ENCODE measurements around the gene ABO. TPM values are rescaled to one million over a fixed set of nuclear protein-coding genes. Genes with fewer than 3 reads are reported as not detected.
"Not testable (repeated sequence)": the region's sequence is repeated elsewhere in the genome, so short reads cannot be mapped to it uniquely, and the experiment has no call there.

ABO gene
- total RNA-seq, 1 donor from 2014 or later: 3.7 TPM

GRCh38 chr9:133294257-133294656 lies 19.3 kb upstream of the ABO start:
- DNase-seq (ENCODE audit: extremely low spot score, unreplicated experiment): no peak
- no peak for TF ChIP-seq CTCF (conservative IDR thresholded peaks at IDR 0.05)
- Mint-ChIP-seq H3K27ac (no peak overlapping the region), H3K4me3 (no peak overlapping the region), H3K36me3 (no peaks in the 10 kb centered on the region), H3K9me3 (peaks cover 5% of the 10 kb centered on the region), H3K4me1 (ENCODE audit: unreplicated experiment) (no peaks in the 10 kb centered on the region), H3K27me3 (peaks cover 24% of the 10 kb centered on the region)

- no peaks in the 10 kb centered on the region for H3K4me1 Mint-ChIP-seq (ENCODE audit: unreplicated experiment)
- no peak overlapping the region for H3K27ac Mint-ChIP-seq
- DNase-seq (ENCODE audit: extremely low spot score, unreplicated experiment): no peak
- H3K9me3 Mint-ChIP-seq: peaks cover 9% of the 10 kb centered on the region
- TF ChIP-seq CTCF (conservative IDR thresholded peaks at IDR 0.05): no peak
- peaks cover 18% of the 10 kb centered on the region for H3K27me3 Mint-ChIP-seq
- H3K4me3 Mint-ChIP-seq: no peak overlapping the region
- no peaks in the 10 kb centered on the region for H3K36me3 Mint-ChIP-seq
Observed at GRCh38 chr9:133290751-133291302, 15.8 kb upstream of the ABO start.

- Mint-ChIP-seq H3K4me3 (no peak overlapping the region), H3K36me3 (no peaks in the 10 kb centered on the region), H3K9me3 (peaks cover 3% of the 10 kb centered on the region), H3K27ac (no peak overlapping the region), H3K27me3 (no peaks in the 10 kb centered on the region), H3K4me1 (ENCODE audit: unreplicated experiment) (no peaks in the 10 kb centered on the region)
- no peak for DNase-seq (ENCODE audit: extremely low spot score, unreplicated experiment)
- TF ChIP-seq CTCF (conservative IDR thresholded peaks at IDR 0.05): no peak
Observed at GRCh38 chr9:133286523-133286922, 11.5 kb upstream of the ABO start.

GRCh38 chr9:133285252-133285775 lies 10.3 kb upstream of the ABO start:
- TF ChIP-seq CTCF (conservative IDR thresholded peaks at IDR 0.05): no peak
- peaks cover 3% of the 10 kb centered on the region for H3K9me3 Mint-ChIP-seq
- peaks cover 3% of the 10 kb centered on the region for H3K27me3 Mint-ChIP-seq
- DNase-seq (ENCODE audit: extremely low spot score, unreplicated experiment): peak; percentile 44
- H3K27ac Mint-ChIP-seq: no peak overlapping the region
- H3K4me3 Mint-ChIP-seq: no peak overlapping the region
- H3K4me1 Mint-ChIP-seq (ENCODE audit: unreplicated experiment): no peaks in the 10 kb centered on the region
- H3K36me3 Mint-ChIP-seq: no peaks in the 10 kb centered on the region

DNA sequence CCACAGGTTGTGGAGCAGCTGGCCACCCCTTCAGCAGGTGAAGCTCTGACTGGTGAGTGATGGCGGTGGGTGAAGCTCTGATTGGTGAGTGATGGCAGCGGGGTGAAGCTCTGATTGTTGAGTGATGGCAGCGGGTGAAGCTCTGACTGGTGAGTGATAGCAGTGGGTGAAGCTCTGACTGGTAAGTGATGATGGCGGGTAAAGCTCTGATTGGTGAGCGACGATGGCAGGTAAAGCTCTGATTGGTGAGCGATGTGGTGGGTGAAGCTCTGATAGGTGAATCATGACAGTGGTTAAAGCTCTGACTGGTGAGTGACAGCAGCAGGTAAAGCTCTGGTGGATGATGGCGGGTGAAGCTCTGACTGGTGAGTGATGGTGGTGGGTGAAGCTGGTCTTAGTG lies 9.4 kb upstream of the ABO start:
- no peak for DNase-seq (ENCODE audit: extremely low spot score, unreplicated experiment)
- Mint-ChIP-seq H3K4me1 (ENCODE audit: unreplicated experiment) (no peaks in the 10 kb centered on the region), H3K36me3 (no peaks in the 10 kb centered on the region), H3K27ac (no peak overlapping the region), H3K9me3 (peaks cover 3% of the 10 kb centered on the region), H3K4me3 (no peak overlapping the region), H3K27me3 (peaks cover 7% of the 10 kb centered on the region)
- no peak for TF ChIP-seq CTCF (conservative IDR thresholded peaks at IDR 0.05)

- H3K4me1 Mint-ChIP-seq (ENCODE audit: unreplicated experiment); H3K4me3 Mint-ChIP-seq; H3K27ac Mint-ChIP-seq; H3K9me3 Mint-ChIP-seq; H3K36me3 Mint-ChIP-seq: not testable (repeated sequence)
- DNase-seq (ENCODE audit: extremely low spot score, unreplicated experiment): peak; percentile 32
- H3K27me3 Mint-ChIP-seq: peaks cover 15% of the 10 kb centered on the region
Observed at GRCh38 chr9:133283255-133284032, 8.4 kb upstream of the ABO start.

All from type B pancreatic cell (in vitro differentiated cells).